ENCODE data around the gene SLC16A10. TPM values are rescaled to one million over a fixed set of nuclear protein-coding genes. Genes with fewer than 3 reads are reported as not detected.

Gene SLC16A10
- total RNA-seq, 1 donor from 2014 or later, result 2.4 TPM

- Mint-ChIP-seq H3K4me1 (ENCODE audit: unreplicated experiment) (no peaks in the 10 kb centered on the region), H3K9me3 (ENCODE audit: unreplicated experiment) (no peaks in the 10 kb centered on the region), H3K27ac (ENCODE audit: unreplicated experiment) (no peak overlapping the region), H3K4me3 (ENCODE audit: unreplicated experiment) (no peak overlapping the region), H3K36me3 (ENCODE audit: low read depth, unreplicated experiment) (no peaks in the 10 kb centered on the region), H3K27me3 (ENCODE audit: unreplicated experiment) (peaks cover 2% of the 10 kb centered on the region)
- no peak for TF ChIP-seq CTCF (IDR thresholded peaks at IDR 0.05; ENCODE audit: unreplicated experiment)
- no peak for DNase-seq (ENCODE audit: low spot score)
Measured at GRCh38 chr6:111219785-111220184, 132.5 kb downstream of the SLC16A10 start.

- no peak for DNase-seq (ENCODE audit: low spot score)
- no peak overlapping the region for H3K4me3 Mint-ChIP-seq (ENCODE audit: unreplicated experiment)
- no peak for TF ChIP-seq CTCF (IDR thresholded peaks at IDR 0.05; ENCODE audit: unreplicated experiment)
- peaks cover 2% of the 10 kb centered on the region for H3K27me3 Mint-ChIP-seq (ENCODE audit: unreplicated experiment)
- no peak overlapping the region for H3K27ac Mint-ChIP-seq (ENCODE audit: unreplicated experiment)
- no peaks in the 10 kb centered on the region for H3K9me3 Mint-ChIP-seq (ENCODE audit: unreplicated experiment)
- no peaks in the 10 kb centered on the region for H3K4me1 Mint-ChIP-seq (ENCODE audit: unreplicated experiment)
- no peaks in the 10 kb centered on the region for H3K36me3 Mint-ChIP-seq (ENCODE audit: low read depth, unreplicated experiment)
Measured at GRCh38 chr6:111220383-111221031, 133.2 kb downstream of the SLC16A10 start.

- H3K27ac Mint-ChIP-seq (ENCODE audit: unreplicated experiment), result no peak overlapping the region
- no peaks in the 10 kb centered on the region for H3K4me1 Mint-ChIP-seq (ENCODE audit: unreplicated experiment)
- DNase-seq (ENCODE audit: low spot score), result no peak
- H3K36me3 Mint-ChIP-seq (ENCODE audit: low read depth, unreplicated experiment), result no peaks in the 10 kb centered on the region
- H3K4me3 Mint-ChIP-seq (ENCODE audit: unreplicated experiment), result no peak overlapping the region
- H3K27me3 Mint-ChIP-seq (ENCODE audit: unreplicated experiment), result peaks cover 2% of the 10 kb centered on the region
- no peaks in the 10 kb centered on the region for H3K9me3 Mint-ChIP-seq (ENCODE audit: unreplicated experiment)
- no peak for TF ChIP-seq CTCF (IDR thresholded peaks at IDR 0.05; ENCODE audit: unreplicated experiment)
Measured at GRCh38 chr6:111221804-111222203, 134.5 kb downstream of the SLC16A10 start.

- no peaks in the 10 kb centered on the region for H3K9me3 Mint-ChIP-seq (ENCODE audit: unreplicated experiment)
Measured at GRCh38 chr6:111222341-111222740, 135.0 kb downstream of the SLC16A10 start.

More at GRCh38 chr6:111222341-111222740, 135.0 kb downstream of the SLC16A10 start:
- DNase-seq (ENCODE audit: low spot score), result no peak
- TF ChIP-seq CTCF (IDR thresholded peaks at IDR 0.05; ENCODE audit: unreplicated experiment), result no peak
- H3K27ac Mint-ChIP-seq (ENCODE audit: unreplicated experiment), result no peak overlapping the region
- H3K27me3 Mint-ChIP-seq (ENCODE audit: unreplicated experiment), result peaks cover 2% of the 10 kb centered on the region
- H3K4me1 Mint-ChIP-seq (ENCODE audit: unreplicated experiment), result no peaks in the 10 kb centered on the region
- no peak overlapping the region for H3K4me3 Mint-ChIP-seq (ENCODE audit: unreplicated experiment)
- no peaks in the 10 kb centered on the region for H3K36me3 Mint-ChIP-seq (ENCODE audit: low read depth, unreplicated experiment)
